ENCODE results near the gene SELENOT. TPM values are rescaled to one million over a fixed set of nuclear protein-coding genes. Genes with fewer than 3 reads are reported as not detected.

The SELENOT gene
- total RNA-seq, 4 donors from 2014 or later = 98.0 to 158 (median 111) TPM

DNA sequence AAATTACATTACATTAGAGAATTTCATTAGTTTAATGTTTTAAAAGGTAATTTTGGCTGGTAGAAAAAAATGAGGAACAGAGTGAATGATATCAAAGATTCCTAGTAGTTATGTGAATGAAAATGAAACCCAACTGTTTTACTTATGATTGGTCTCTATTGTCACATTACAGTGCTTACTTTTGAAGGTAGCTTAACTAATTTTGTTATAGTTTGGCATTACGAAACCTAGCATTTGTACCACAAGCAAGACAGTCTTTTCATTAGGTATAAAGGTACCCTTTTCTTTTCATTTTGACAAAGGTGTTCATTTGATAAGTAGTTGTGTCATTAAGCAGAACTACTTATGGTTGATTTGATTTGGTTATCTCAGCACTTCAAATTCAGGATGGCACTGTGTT is 6.9 kb downstream of the SELENOT start:
- intact Hi-C loops (cut with DNase I; ENCODE audit: low total_unique reads) = no loop called here
- H3K27me3 ChIP-seq = no peaks in the 10 kb centered on the region
- no peak for DNase-seq
- H3K4me1 ChIP-seq = no peaks in the 10 kb centered on the region
- no peak overlapping the region for H3K27ac ChIP-seq
- no peak overlapping the region for H3K4me3 ChIP-seq
- no peaks in the 10 kb centered on the region for H3K9me3 ChIP-seq
- H3K36me3 ChIP-seq = no peaks in the 10 kb centered on the region
- TF ChIP-seq POLR2A (IDR thresholded peaks at IDR 0.05) = no peak
- TF ChIP-seq, protein P1, sequence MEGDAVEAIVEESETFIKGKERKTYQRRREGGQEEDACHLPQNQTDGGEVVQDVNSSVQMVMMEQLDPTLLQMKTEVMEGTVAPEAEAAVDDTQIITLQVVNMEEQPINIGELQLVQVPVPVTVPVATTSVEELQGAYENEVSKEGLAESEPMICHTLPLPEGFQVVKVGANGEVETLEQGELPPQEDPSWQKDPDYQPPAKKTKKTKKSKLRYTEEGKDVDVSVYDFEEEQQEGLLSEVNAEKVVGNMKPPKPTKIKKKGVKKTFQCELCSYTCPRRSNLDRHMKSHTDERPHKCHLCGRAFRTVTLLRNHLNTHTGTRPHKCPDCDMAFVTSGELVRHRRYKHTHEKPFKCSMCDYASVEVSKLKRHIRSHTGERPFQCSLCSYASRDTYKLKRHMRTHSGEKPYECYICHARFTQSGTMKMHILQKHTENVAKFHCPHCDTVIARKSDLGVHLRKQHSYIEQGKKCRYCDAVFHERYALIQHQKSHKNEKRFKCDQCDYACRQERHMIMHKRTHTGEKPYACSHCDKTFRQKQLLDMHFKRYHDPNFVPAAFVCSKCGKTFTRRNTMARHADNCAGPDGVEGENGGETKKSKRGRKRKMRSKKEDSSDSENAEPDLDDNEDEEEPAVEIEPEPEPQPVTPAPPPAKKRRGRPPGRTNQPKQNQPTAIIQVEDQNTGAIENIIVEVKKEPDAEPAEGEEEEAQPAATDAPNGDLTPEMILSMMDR (IDR thresholded peaks at IDR 0.05) = no peak

DNA sequence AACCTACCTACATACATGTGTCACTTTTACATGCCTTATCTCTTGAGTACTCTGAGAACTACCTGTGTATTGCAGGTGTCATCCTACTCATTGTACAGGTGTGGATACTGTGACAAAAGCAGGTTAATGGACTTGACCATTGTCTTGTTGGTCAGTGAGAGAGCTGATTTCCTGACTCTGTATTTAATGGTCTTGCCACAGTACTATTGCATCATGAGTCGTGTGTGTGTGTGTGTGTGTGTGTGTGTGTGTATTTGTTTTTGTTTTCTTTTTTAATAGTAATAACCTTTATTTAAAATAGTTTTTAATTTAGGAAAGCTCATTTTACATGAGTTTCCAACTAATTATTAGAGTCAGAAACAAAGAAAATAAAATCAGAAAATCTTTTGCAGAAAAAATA is 7.7 kb downstream of the SELENOT start:
- H3K27me3 ChIP-seq = no peaks in the 10 kb centered on the region
- TF ChIP-seq, protein P1 (IDR thresholded peaks at IDR 0.05) = no peak
- TF ChIP-seq POLR2A (IDR thresholded peaks at IDR 0.05) = no peak
- intact Hi-C loops (cut with DNase I; ENCODE audit: low total_unique reads) = no loop called here
- no peak overlapping the region for H3K4me3 ChIP-seq
- no peaks in the 10 kb centered on the region for H3K4me1 ChIP-seq
- H3K27ac ChIP-seq = no peak overlapping the region
- DNase-seq = no peak
- H3K9me3 ChIP-seq = no peaks in the 10 kb centered on the region
- no peaks in the 10 kb centered on the region for H3K36me3 ChIP-seq

- intact Hi-C loops (cut with DNase I; ENCODE audit: low total_unique reads) = no loop called here
- H3K27ac ChIP-seq = no peak overlapping the region
- TF ChIP-seq POLR2A (IDR thresholded peaks at IDR 0.05) = no peak
- TF ChIP-seq, protein P1 (IDR thresholded peaks at IDR 0.05) = no peak
- H3K9me3 ChIP-seq = no peaks in the 10 kb centered on the region
- no peaks in the 10 kb centered on the region for H3K36me3 ChIP-seq
- DNase-seq = no peak
- no peak overlapping the region for H3K4me3 ChIP-seq
- H3K4me1 ChIP-seq = no peaks in the 10 kb centered on the region
- no peaks in the 10 kb centered on the region for H3K27me3 ChIP-seq
Observed at GRCh38 chr3:150611666-150612065, 8.5 kb downstream of the SELENOT start.

- H3K27ac ChIP-seq = no peak overlapping the region
- no peaks in the 10 kb centered on the region for H3K4me1 ChIP-seq
- TF ChIP-seq, protein P1 (IDR thresholded peaks at IDR 0.05) = no peak
- no peak for TF ChIP-seq POLR2A (IDR thresholded peaks at IDR 0.05)
- H3K9me3 ChIP-seq = no peaks in the 10 kb centered on the region
- H3K27me3 ChIP-seq = no peaks in the 10 kb centered on the region
- no peak overlapping the region for H3K4me3 ChIP-seq
- no peaks in the 10 kb centered on the region for H3K36me3 ChIP-seq
- intact Hi-C loops (cut with DNase I; ENCODE audit: low total_unique reads) = no loop called here
- no peak for DNase-seq
Observed at GRCh38 chr3:150612494-150612893, 9.4 kb downstream of the SELENOT start.

GRCh38 chr3:150613034-150613433 is 9.9 kb downstream of the SELENOT start:
- TF ChIP-seq, protein P1 (IDR thresholded peaks at IDR 0.05) = no peak
- no peak for TF ChIP-seq POLR2A (IDR thresholded peaks at IDR 0.05)
- H3K9me3 ChIP-seq = no peaks in the 10 kb centered on the region
- no peak overlapping the region for H3K4me3 ChIP-seq
- H3K27ac ChIP-seq = no peak overlapping the region
- no peaks in the 10 kb centered on the region for H3K4me1 ChIP-seq
- H3K36me3 ChIP-seq = no peaks in the 10 kb centered on the region
- DNase-seq = no peak
- no peaks in the 10 kb centered on the region for H3K27me3 ChIP-seq
- intact Hi-C loops (cut with DNase I; ENCODE audit: low total_unique reads) = no loop called here

All from uterus (tissue), 4 donors.